Stimulated activated CD8-positive, alpha-beta memory T cell treated with anti-CD3 and anti-CD28 coated beads, Interleukin-7, amount 100 ng/mL, for 48 hours (primary cell): ENCODE data around the gene SLCO1B3.

Experiments used
- DNase-seq, 2 donors: peaks; one replicate each; pipeline ENCODE4 v3.0.0-alpha.2; 2020; ENCODE audit warnings: low read depth in 1 of 2; ENCODE audit errors: extremely low read depth in 1 of 2

Gene SLCO1B3

GRCh38 chr12:20868277-20868676 is 57.8 kb downstream of the SLCO1B3 start:
- DNase-seq: no peak

GRCh38 chr12:20883288-20883687 is 72.8 kb downstream of the SLCO1B3 start:
- no peak for DNase-seq

GRCh38 chr12:20885116-20885515 is 74.6 kb downstream of the SLCO1B3 start:
- DNase-seq: no peak

- DNase-seq: no peak
Measured at GRCh38 chr12:20885552-20885951, 75.0 kb downstream of the SLCO1B3 start.

GRCh38 chr12:20917269-20917668 is 106.8 kb downstream of the SLCO1B3 start:
- no peak for DNase-seq

GRCh38 chr12:20917819-20918218 is 107.3 kb downstream of the SLCO1B3 start:
- DNase-seq: no peak

GRCh38 chr12:20931894-20932293 is 121.4 kb downstream of the SLCO1B3 start:
- DNase-seq: no peak

GRCh38 chr12:20946732-20947131 is 136.2 kb downstream of the SLCO1B3 start:
- DNase-seq: no peak

GRCh38 chr12:20950248-20950647 is 139.7 kb downstream of the SLCO1B3 start:
- no peak for DNase-seq

- DNase-seq: no peak
Measured at GRCh38 chr12:20963303-20963702, 152.8 kb downstream of the SLCO1B3 start.

- DNase-seq: no peak
Measured at GRCh38 chr12:20963762-20964161, 153.3 kb downstream of the SLCO1B3 start.
